ENCODE results near the gene TLN1. TPM values are rescaled to one million over a fixed set of nuclear protein-coding genes. Genes with fewer than 3 reads are reported as not detected.

Gene TLN1
- total RNA-seq, 2 experiments from 2014 or later: 149 to 151 TPM

DNA sequence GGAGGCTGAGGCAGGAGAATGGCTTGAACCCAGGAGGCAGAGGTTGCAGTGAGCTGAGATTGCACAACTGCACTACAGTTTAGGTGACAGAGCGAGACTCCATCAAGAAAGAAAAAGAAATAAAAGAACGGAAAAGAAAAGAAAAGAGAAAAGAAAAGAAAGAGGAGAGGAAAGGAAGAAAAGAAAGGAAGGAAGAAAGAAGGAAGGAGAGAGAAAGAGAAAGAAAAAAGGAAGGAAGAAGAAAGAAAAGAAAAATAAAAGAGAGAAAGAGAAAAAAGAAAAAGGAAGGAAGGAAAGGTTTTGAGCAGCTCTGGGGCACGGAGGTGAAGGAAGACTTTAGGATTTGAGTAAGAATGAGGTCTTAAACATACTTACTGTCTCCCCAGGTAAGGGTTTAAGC lies 18.4 kb downstream of the TLN1 start:
- Mint-ChIP-seq H3K4me1 (ENCODE audit: low read depth) (no peaks in the 10 kb centered on the region), H3K9me3 (no peaks in the 10 kb centered on the region), H3K4me3 (no peak overlapping the region), H3K27ac (no peak overlapping the region), H3K27me3 (no peaks in the 10 kb centered on the region), H3K36me3 (ENCODE audit: low read depth) (peaks cover 83% of the 10 kb centered on the region)
- no peaks in the 10 kb centered on the region for H3K9me3 ChIP-seq (ENCODE audit: control insufficient read depth in 1 of 2, insufficient read depth in 1 of 2, low read length in 2 of 2)
- no peaks in the 10 kb centered on the region for H3K27me3 ChIP-seq (ENCODE audit: control insufficient read depth in 1 of 2, insufficient read depth in 2 of 2, low read length in 2 of 2)
- no peak overlapping the region for H3K4me3 ChIP-seq (ENCODE audit: low read length)
- ChIA-PET CTCF (interaction anchor here (0.8 to 1.9 kb wide), 3 partner anchors 14 to 96 kb away, joined by 3 to 5 read pairs (median 4); no protein-coding TSS in a partner anchor), POLR2A (interaction anchor here (0.7 to 1.8 kb wide), 2 partner anchors 15 to 67 kb away, joined by 3 to 4 read pairs; no protein-coding TSS in a partner anchor)
- no peak overlapping the region for H3K27ac ChIP-seq (ENCODE audit: low read depth in 1 of 2, low read length in 2 of 2)
- H3K36me3 ChIP-seq (ENCODE audit: insufficient read depth, low read length): peaks cover 92% of the 10 kb centered on the region
- ATAC-seq (ENCODE audit: poor library complexity): no peak
- no peaks in the 10 kb centered on the region for H3K4me1 ChIP-seq (ENCODE audit: insufficient read depth, low read length)
- DNase-seq: no peak
- TF ChIP-seq, protein P1, sequence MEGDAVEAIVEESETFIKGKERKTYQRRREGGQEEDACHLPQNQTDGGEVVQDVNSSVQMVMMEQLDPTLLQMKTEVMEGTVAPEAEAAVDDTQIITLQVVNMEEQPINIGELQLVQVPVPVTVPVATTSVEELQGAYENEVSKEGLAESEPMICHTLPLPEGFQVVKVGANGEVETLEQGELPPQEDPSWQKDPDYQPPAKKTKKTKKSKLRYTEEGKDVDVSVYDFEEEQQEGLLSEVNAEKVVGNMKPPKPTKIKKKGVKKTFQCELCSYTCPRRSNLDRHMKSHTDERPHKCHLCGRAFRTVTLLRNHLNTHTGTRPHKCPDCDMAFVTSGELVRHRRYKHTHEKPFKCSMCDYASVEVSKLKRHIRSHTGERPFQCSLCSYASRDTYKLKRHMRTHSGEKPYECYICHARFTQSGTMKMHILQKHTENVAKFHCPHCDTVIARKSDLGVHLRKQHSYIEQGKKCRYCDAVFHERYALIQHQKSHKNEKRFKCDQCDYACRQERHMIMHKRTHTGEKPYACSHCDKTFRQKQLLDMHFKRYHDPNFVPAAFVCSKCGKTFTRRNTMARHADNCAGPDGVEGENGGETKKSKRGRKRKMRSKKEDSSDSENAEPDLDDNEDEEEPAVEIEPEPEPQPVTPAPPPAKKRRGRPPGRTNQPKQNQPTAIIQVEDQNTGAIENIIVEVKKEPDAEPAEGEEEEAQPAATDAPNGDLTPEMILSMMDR (IDR thresholded peaks at IDR 0.05): no peak
- intact Hi-C loops (cut with DNase I, micrococcal nuclease): no loop called here

DNA sequence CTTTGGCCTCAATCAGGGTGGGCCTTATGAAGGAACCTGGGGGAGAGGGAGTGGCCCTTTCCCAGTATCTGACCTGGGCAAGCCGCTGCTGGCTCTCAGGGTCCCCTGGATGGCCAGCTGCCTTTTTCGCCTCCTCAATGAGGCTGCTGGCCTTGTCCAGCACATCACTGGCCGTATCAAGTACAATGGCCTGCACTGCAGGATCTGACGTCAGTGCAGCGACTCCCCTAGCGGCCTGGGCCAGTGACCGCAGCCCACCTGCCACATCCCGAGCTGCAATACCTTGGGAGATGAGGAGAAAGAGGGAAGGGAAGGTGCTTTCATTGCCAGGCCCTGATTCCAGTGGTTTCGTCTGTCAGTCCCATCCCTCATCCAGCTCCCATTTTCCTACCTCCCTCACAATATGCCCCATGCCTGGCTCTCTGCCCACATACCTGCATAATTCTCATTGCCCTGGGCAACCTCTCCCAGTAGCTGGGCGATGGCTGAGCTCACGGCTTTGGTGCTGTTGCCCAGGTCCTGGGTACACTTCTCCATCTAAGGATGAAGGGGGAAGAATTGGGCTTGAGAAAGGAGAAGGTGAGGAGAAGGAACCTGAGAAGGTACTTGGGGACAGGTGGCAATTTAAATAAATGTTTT lies 19.1 kb downstream of the TLN1 start:
- H3K36me3 ChIP-seq (ENCODE audit: insufficient read depth, low read length): peaks cover 92% of the 10 kb centered on the region
- H3K27ac ChIP-seq (ENCODE audit: low read depth in 1 of 2, low read length in 2 of 2): no peak overlapping the region
- CTCF ChIA-PET: interaction anchor here (0.8 to 1.9 kb wide), 3 partner anchors 15 to 96 kb away, joined by 3 to 5 read pairs (median 4); no protein-coding TSS in a partner anchor
- Mint-ChIP-seq H3K4me1 (ENCODE audit: low read depth) (no peaks in the 10 kb centered on the region), H3K9me3 (no peaks in the 10 kb centered on the region), H3K4me3 (no peak overlapping the region), H3K27ac (no peak overlapping the region), H3K36me3 (ENCODE audit: low read depth) (peaks cover 76% of the 10 kb centered on the region), H3K27me3 (no peaks in the 10 kb centered on the region)
- intact Hi-C loops (cut with DNase I, micrococcal nuclease): no loop called here
- POLR2A ChIA-PET: interaction anchor here (1.2 to 1.8 kb wide), 2 partner anchors 19 to 66 kb away, joined by 4 read pairs; partner anchors contain the start of gene TLN1
- no peaks in the 10 kb centered on the region for H3K4me1 ChIP-seq (ENCODE audit: insufficient read depth, low read length)
- H3K9me3 ChIP-seq (ENCODE audit: control insufficient read depth in 1 of 2, insufficient read depth in 1 of 2, low read length in 2 of 2): no peaks in the 10 kb centered on the region
- H3K27me3 ChIP-seq (ENCODE audit: control insufficient read depth in 1 of 2, insufficient read depth in 2 of 2, low read length in 2 of 2): no peaks in the 10 kb centered on the region
- ATAC-seq (ENCODE audit: poor library complexity) (no peak), DNase-seq (no peak)
- no peak overlapping the region for H3K4me3 ChIP-seq (ENCODE audit: low read length)
- TF ChIP-seq, protein P1 (IDR thresholded peaks at IDR 0.05): no peak

DNA sequence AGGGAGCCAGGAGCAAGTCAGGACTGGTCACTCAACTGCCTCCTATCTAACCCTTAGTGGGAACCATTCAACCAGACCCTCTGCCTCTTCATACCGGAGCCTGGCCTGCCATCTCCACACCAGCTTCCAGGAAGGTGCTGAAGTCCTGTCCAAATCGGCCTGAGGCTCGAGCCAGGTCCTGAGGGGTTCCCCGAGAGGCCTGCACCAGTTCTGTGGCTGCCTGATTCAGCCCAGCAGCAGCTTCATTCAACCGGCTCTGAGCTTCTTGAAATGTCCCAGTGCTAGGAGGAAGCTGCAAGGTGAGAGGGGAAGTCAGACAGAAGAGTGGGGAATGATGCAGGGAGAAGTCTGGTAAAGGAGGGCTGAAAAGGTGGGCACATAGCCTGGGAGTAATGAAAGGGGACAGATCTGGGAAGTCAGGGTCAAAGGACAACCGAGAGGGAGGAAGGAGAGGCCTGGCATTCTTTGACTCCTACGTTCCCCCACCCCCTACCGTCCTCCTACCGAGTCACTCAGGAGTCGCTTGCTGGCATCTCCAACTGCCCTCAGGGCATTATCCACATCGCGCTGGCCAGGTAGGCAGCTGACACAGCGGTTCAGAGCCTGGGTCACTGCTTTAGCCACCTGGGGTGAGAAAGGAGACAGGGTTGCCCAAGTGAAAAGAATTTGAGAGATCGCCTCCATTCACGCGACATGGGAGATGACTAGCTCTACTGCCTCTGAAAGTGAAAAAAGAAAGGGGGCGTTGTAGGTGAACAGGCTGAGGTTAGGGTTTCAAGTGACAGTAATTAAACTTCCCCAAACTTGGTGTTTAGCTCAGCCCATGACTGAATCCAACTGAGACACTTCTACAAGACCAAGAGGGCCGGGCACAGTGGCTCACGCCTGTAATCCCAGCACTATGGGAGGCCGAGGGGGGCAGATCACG lies 20.2 kb downstream of the TLN1 start:
- Mint-ChIP-seq H3K4me3 (no peak overlapping the region), H3K4me1 (ENCODE audit: low read depth) (no peaks in the 10 kb centered on the region), H3K27ac (no peak overlapping the region), H3K27me3 (no peaks in the 10 kb centered on the region), H3K36me3 (ENCODE audit: low read depth) (peaks cover 65% of the 10 kb centered on the region), H3K9me3 (no peaks in the 10 kb centered on the region)
- no peaks in the 10 kb centered on the region for H3K4me1 ChIP-seq (ENCODE audit: insufficient read depth, low read length)
- H3K36me3 ChIP-seq (ENCODE audit: insufficient read depth, low read length): peaks cover 92% of the 10 kb centered on the region
- no peak overlapping the region for H3K4me3 ChIP-seq (ENCODE audit: low read length)
- ChIA-PET POLR2A (interaction anchor here (1.2 kb wide), 1 partner anchor 20 kb away, joined by 4 read pairs; the partner anchor contains the start of gene TLN1), CTCF (interaction anchor here (0.9 to 1.6 kb wide), 2 partner anchors 21 to 65 kb away, joined by 3 read pairs; partner anchors contain the start of gene CREB3)
- no peak for DNase-seq
- intact Hi-C loops (cut with DNase I, micrococcal nuclease): no loop called here
- ATAC-seq (ENCODE audit: poor library complexity): no peak
- TF ChIP-seq, protein P1 (IDR thresholded peaks at IDR 0.05): no peak
- no peak overlapping the region for H3K27ac ChIP-seq (ENCODE audit: low read depth in 1 of 2, low read length in 2 of 2)
- no peaks in the 10 kb centered on the region for H3K27me3 ChIP-seq (ENCODE audit: control insufficient read depth in 1 of 2, insufficient read depth in 2 of 2, low read length in 2 of 2)
- H3K9me3 ChIP-seq (ENCODE audit: control insufficient read depth in 1 of 2, insufficient read depth in 1 of 2, low read length in 2 of 2): no peaks in the 10 kb centered on the region
